ENCODE results near the gene MCCD1.

Gene MCCD1, protein sequence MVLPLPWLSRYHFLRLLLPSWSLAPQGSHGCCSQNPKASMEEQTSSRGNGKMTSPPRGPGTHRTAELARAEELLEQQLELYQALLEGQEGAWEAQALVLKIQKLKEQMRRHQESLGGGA

DNA sequence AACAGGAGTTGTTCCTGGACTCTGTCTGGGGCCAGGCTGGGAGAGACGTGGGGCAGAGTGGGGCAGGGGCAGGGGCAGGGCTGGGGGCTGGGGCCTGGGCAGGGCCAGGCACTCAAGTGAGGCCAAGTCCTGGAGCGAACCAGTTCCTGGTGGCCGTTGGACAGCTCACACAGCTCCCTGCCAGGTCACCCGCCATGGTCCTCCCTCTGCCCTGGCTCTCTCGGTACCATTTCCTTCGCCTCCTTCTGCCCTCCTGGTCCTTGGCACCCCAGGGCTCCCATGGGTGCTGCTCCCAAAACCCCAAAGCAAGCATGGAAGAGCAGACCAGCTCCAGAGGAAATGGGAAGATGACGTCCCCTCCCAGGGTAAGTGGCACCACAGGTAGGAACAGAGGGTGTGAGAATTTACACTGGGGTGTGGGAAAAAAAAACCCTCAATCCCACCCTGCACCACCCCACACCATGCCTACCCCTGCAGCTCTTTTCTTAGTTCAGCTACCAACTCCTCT, at the start of gene MCCD1:
MCCD1 (plus strand) TSS at position 142 of the 508 bp plus-strand sequence; CDS start at position 195, 53 bp downstream.
- Histone ChIP-seq H3K36me3 (ENCODE audit: control insufficient read depth, insufficient read depth, low read length) (peaks cover 26% of the 10 kb centered on the region), H3K27me3 (replicated peaks; ENCODE audit: control insufficient read depth, insufficient read depth, low read length) (no peaks in the 10 kb centered on the region), H3K4me3 (replicated peaks; ENCODE audit: low read depth, low read length) (no peak within 1 kb of the TSS)
- DNase-seq (ENCODE audit: extremely low read depth, insufficient read length): no peak
- TF ChIP-seq, protein P1, sequence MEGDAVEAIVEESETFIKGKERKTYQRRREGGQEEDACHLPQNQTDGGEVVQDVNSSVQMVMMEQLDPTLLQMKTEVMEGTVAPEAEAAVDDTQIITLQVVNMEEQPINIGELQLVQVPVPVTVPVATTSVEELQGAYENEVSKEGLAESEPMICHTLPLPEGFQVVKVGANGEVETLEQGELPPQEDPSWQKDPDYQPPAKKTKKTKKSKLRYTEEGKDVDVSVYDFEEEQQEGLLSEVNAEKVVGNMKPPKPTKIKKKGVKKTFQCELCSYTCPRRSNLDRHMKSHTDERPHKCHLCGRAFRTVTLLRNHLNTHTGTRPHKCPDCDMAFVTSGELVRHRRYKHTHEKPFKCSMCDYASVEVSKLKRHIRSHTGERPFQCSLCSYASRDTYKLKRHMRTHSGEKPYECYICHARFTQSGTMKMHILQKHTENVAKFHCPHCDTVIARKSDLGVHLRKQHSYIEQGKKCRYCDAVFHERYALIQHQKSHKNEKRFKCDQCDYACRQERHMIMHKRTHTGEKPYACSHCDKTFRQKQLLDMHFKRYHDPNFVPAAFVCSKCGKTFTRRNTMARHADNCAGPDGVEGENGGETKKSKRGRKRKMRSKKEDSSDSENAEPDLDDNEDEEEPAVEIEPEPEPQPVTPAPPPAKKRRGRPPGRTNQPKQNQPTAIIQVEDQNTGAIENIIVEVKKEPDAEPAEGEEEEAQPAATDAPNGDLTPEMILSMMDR (IDR thresholded peaks at IDR 0.05; ENCODE audit: insufficient read depth, low read length, poor library complexity, severe bottlenecking): no peak

DNA sequence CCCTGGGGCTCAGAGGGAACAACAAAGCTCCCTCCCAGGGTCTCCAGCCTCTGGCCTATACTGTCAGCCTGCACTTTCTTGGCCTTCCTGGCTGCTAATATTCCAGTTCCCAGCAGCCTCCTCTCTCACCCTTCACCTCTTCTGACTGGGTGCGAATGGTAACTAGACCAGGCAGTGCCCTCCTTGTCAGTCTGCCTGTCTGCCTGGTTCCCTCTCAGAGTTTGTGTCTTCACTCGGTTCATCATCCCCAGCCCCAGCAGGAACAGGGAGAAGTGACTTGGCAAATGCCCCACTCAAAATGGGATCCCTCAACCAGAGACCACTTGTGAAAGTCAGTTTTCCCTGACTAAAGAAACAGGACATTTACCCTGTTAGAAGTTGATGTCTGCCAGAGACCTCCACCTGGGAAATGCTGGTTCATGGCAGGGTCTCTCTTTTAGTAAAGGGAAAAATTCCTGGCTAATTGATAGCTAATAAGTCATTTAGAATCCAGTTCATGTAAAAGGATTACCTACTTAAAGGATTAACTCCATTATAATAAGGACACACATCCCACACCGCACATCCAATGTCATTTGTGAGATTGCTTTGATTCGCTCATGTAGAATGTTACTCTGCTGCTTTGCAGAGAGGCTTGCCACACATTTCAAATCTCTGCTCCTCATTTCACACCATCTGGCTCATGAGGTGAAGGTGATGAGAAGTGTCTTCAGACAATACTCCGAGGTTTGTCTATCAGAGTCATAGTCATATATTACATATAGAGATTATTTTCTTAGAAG, 49.4 kb upstream of the MCCD1 start:
- DNase-seq (ENCODE audit: extremely low read depth, insufficient read length): no peak
- H3K27me3 ChIP-seq (replicated peaks; ENCODE audit: control insufficient read depth, insufficient read depth, low read length): no peaks in the 10 kb centered on the region

DNA sequence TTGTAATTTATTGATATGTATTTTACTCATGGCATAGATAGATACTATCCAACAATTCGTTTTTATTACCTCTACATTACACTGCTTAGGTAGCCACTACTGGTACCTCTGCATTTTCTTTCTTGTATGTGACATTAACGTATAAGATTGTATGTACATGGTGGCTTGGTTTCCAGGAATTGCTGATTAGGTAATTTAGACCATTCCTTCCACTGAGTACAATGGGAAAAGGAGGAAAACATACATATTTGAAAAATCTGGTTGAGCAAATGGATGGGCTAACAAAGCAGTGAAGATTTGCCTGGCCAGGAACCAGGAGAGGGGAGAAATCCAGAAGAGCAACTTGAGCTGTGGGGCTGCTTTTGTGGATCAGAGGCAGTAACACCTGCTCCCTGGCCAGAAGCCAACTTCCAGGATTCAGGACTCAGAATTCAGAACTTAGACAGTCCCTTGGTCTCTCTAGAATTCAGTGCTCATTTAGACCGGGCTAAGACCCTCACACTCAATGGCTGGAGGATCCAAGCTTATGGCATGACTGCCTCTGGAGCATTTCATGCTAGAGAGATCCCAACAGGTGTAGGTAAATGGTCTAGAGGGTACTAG, 48.7 kb upstream of the MCCD1 start:
- H3K27me3 ChIP-seq (replicated peaks; ENCODE audit: control insufficient read depth, insufficient read depth, low read length): no peaks in the 10 kb centered on the region
- H3K4me3 ChIP-seq (replicated peaks; ENCODE audit: low read depth, low read length): no peak overlapping the region
- no peaks in the 10 kb centered on the region for H3K36me3 ChIP-seq (ENCODE audit: control insufficient read depth, insufficient read depth, low read length)
- TF ChIP-seq, protein P1 (IDR thresholded peaks at IDR 0.05; ENCODE audit: insufficient read depth, low read length, poor library complexity, severe bottlenecking): no peak
- no peak for DNase-seq (ENCODE audit: extremely low read depth, insufficient read length)

More for the DNA sequence above, 49.4 kb upstream of the MCCD1 start:
- no peak overlapping the region for H3K4me3 ChIP-seq (replicated peaks; ENCODE audit: low read depth, low read length)
- no peaks in the 10 kb centered on the region for H3K36me3 ChIP-seq (ENCODE audit: control insufficient read depth, insufficient read depth, low read length)
- TF ChIP-seq, protein P1 (IDR thresholded peaks at IDR 0.05; ENCODE audit: insufficient read depth, low read length, poor library complexity, severe bottlenecking): no peak

DNA sequence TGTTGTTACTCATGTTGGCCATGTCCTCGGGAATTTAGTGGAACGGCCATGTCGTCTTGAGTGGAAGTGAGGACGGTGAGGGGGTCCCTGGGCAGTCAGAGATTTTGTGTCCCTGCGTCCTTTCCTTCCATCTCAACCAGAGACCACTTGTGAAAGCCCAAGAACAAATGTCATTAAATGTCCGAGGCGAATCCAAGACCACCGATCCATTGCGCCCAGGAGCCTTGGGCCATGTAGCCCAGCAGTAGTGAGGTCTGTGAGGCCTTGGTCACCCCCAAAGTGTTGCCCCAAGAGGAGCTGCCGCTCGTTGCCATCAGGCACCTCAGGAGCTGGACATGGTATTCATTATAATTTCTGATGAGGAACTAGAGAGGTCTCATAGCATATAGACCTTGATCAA, 48.2 kb upstream of the MCCD1 start:
- no peak overlapping the region for H3K4me3 ChIP-seq (replicated peaks; ENCODE audit: low read depth, low read length)
- no peaks in the 10 kb centered on the region for H3K27me3 ChIP-seq (replicated peaks; ENCODE audit: control insufficient read depth, insufficient read depth, low read length)
- TF ChIP-seq, protein P1 (IDR thresholded peaks at IDR 0.05; ENCODE audit: insufficient read depth, low read length, poor library complexity, severe bottlenecking): no peak
- no peaks in the 10 kb centered on the region for H3K36me3 ChIP-seq (ENCODE audit: control insufficient read depth, insufficient read depth, low read length)
- DNase-seq (ENCODE audit: extremely low read depth, insufficient read length): no peak

DNA sequence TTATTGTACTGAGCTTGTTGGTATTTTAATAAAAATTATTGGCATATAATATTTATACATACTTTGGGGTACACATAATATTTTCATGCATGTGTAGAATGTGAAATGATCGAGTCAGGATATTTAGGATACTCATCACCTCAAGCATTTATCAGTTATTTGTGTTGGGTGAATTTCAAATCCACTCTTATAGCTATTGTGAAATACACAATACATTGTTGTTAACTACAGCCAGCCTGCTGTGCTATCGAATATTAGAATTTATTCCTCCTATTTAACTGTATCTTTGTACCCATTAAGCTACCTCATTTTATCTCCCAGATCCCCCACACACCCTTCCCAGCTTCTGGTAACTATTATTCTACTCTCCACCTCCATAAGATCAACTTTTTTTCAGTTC, 45.4 kb upstream of the MCCD1 start:
- no peak for DNase-seq (ENCODE audit: extremely low read depth, insufficient read length)
- Histone ChIP-seq H3K36me3 (ENCODE audit: control insufficient read depth, insufficient read depth, low read length) (no peaks in the 10 kb centered on the region), H3K27me3 (replicated peaks; ENCODE audit: control insufficient read depth, insufficient read depth, low read length) (no peaks in the 10 kb centered on the region), H3K4me3 (replicated peaks; ENCODE audit: low read depth, low read length) (no peak overlapping the region)
- TF ChIP-seq, protein P1 (IDR thresholded peaks at IDR 0.05; ENCODE audit: insufficient read depth, low read length, poor library complexity, severe bottlenecking): no peak

All from GM06990 (cell line).